ENCODE data around the gene KRAS. TPM values are rescaled to one million over a fixed set of nuclear protein-coding genes. Genes with fewer than 3 reads are reported as not detected.

The KRAS gene
- total and polyA plus RNA-seq, 2 of the 13 experiments (the other 11 are each of a cell fraction or from before 2014, with no cell fraction given): 6.5 to 9.8 TPM

DNA sequence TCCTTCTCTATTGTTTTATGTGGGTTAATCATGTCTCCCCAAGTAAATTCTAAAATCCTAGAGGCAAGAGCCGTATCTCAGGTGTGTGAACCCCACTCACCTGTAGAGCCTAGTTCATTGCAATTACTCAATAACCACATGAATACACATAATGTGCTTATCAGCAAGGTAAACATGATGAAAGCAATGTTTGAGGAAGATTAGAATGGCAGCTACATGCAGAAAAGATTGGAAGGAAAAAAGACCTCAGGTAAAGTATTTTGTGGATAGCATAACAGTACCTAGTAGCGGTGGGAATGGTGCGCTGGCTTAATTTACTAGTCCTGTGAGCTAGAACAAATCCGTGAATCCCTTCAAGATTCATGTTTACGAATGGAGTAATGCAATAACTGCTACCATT lies 5.3 kb upstream of the KRAS start (continued):
- TF ChIP-seq FOXA1 (IDR thresholded peaks at IDR 0.05) (no peak), FOXA1 (CRISPR knock-in tag; IDR thresholded peaks at IDR 0.05) (peak; percentile 93), ZBTB20 (CRISPR knock-in tag; IDR thresholded peaks at IDR 0.05; ENCODE audit: borderline replicate concordance, low read depth) (no peak), ZNF350 (CRISPR knock-in tag; IDR thresholded peaks at IDR 0.05; ENCODE audit: borderline replicate concordance, low read depth) (no peak), MED13 (CRISPR knock-in tag; IDR thresholded peaks at IDR 0.05) (no peak), GABPA (IDR thresholded peaks at IDR 0.05; ENCODE audit: low read depth, low read length) (no peak), GABPA (CRISPR knock-in tag; IDR thresholded peaks at IDR 0.05; ENCODE audit: low read depth) (no peak), SATB2 (CRISPR knock-in tag; IDR thresholded peaks at IDR 0.05) (no peak), NR3C1 (CRISPR knock-in tag; IDR thresholded peaks at IDR 0.05) (no peak), PAF1 (CRISPR knock-in tag; IDR thresholded peaks at IDR 0.05) (no peak), ZFP62 (CRISPR knock-in tag; IDR thresholded peaks at IDR 0.05) (no peak), HNF4A (CRISPR knock-in tag; IDR thresholded peaks at IDR 0.05) (peak; percentile 36), ZNF256 (CRISPR knock-in tag; conservative IDR thresholded peaks at IDR 0.05) (no peak), GATAD2A (CRISPR knock-in tag; IDR thresholded peaks at IDR 0.05) (peak; percentile 78), SOX13 (IDR thresholded peaks at IDR 0.05) (no peak), SOX13 (CRISPR knock-in tag; conservative IDR thresholded peaks at IDR 0.05 in 1 of 2, IDR thresholded peaks at IDR 0.05 in 1 of 2) (peak in 1 of 2 experiments; percentile 68; a peak in 1 of 4 replicates), CEBPB (IDR thresholded peaks at IDR 0.05; ENCODE audit: borderline replicate concordance, low read depth, low read length) (peak; percentile 47; the same call in 1 of the 2 replicates), MIXL1 (CRISPR knock-in tag; IDR thresholded peaks at IDR 0.05) (peak; percentile 64; the same call in 1 of the 2 replicates), ZNF331 (CRISPR knock-in tag; IDR thresholded peaks at IDR 0.05) (no peak), ATRX (CRISPR knock-in tag; IDR thresholded peaks at IDR 0.05; ENCODE audit: borderline replicate concordance) (no peak), ZNF678 (CRISPR knock-in tag; IDR thresholded peaks at IDR 0.05) (no peak), ZNF20 (CRISPR knock-in tag; IDR thresholded peaks at IDR 0.05) (no peak), ZNF737 (CRISPR knock-in tag; IDR thresholded peaks at IDR 0.05; ENCODE audit: borderline replicate concordance) (no peak)
- TF ChIP-seq, protein P1, sequence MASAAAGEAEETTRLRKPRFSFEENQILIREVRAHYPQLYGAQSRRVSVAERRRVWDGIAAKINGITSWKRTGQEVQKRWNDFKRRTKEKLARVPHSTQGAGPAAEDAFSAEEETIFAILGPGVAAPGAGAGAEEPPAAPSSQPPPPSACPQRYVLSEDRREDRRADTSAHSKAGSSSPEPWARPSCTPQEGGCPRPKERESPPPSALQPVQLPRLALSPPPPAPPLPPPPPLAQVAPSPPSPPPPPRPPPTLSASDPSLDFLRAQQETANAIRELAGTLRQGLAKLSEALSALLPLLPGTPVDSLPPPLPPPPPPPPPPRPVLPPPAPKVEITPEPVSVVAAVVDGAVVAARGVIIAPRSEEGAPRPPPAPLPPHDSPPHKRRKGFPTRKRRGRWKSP (CRISPR knock-in tag; IDR thresholded peaks at IDR 0.05): no peak
- TF ChIP-seq, protein P2, sequence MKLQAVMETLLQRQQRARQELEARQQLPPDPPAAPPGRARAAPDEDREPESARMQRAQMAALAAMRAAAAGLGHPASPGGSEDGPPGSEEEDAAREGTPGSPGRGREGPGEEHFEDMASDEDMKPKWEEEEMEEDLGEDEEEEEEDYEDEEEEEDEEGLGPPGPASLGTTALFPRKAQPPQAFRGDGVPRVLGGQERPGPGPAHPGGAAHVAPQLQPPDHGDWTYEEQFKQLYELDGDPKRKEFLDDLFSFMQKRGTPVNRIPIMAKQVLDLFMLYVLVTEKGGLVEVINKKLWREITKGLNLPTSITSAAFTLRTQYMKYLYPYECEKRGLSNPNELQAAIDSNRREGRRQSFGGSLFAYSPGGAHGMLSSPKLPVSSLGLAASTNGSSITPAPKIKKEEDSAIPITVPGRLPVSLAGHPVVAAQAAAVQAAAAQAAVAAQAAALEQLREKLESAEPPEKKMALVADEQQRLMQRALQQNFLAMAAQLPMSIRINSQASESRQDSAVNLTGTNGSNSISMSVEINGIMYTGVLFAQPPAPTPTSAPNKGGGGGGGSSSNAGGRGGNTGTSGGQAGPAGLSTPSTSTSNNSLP (IDR thresholded peaks at IDR 0.05; ENCODE audit: low read depth, low read length): 0 out of 2 replicates have a peak, but pooled peaks have one; percentile 31
- TF ChIP-seq, protein P3, sequence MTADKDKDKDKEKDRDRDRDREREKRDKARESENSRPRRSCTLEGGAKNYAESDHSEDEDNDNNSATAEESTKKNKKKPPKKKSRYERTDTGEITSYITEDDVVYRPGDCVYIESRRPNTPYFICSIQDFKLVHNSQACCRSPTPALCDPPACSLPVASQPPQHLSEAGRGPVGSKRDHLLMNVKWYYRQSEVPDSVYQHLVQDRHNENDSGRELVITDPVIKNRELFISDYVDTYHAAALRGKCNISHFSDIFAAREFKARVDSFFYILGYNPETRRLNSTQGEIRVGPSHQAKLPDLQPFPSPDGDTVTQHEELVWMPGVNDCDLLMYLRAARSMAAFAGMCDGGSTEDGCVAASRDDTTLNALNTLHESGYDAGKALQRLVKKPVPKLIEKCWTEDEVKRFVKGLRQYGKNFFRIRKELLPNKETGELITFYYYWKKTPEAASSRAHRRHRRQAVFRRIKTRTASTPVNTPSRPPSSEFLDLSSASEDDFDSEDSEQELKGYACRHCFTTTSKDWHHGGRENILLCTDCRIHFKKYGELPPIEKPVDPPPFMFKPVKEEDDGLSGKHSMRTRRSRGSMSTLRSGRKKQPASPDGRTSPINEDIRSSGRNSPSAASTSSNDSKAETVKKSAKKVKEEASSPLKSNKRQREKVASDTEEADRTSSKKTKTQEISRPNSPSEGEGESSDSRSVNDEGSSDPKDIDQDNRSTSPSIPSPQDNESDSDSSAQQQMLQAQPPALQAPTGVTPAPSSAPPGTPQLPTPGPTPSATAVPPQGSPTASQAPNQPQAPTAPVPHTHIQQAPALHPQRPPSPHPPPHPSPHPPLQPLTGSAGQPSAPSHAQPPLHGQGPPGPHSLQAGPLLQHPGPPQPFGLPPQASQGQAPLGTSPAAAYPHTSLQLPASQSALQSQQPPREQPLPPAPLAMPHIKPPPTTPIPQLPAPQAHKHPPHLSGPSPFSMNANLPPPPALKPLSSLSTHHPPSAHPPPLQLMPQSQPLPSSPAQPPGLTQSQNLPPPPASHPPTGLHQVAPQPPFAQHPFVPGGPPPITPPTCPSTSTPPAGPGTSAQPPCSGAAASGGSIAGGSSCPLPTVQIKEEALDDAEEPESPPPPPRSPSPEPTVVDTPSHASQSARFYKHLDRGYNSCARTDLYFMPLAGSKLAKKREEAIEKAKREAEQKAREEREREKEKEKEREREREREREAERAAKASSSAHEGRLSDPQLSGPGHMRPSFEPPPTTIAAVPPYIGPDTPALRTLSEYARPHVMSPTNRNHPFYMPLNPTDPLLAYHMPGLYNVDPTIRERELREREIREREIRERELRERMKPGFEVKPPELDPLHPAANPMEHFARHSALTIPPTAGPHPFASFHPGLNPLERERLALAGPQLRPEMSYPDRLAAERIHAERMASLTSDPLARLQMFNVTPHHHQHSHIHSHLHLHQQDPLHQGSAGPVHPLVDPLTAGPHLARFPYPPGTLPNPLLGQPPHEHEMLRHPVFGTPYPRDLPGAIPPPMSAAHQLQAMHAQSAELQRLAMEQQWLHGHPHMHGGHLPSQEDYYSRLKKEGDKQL (CRISPR knock-in tag; IDR thresholded peaks at IDR 0.05; ENCODE audit: low read depth): peak; percentile 48; the same call in 1 of the 2 replicates
